ENCODE data around the gene SEPTIN2. TPM values are rescaled to one million over a fixed set of nuclear protein-coding genes. Genes with fewer than 3 reads are reported as not detected.

SEPTIN2 gene
- total RNA-seq, 1 experiment from 2014 or later = 500 TPM

- H3K9me2 ChIP-seq (ENCODE audit: insufficient read depth) = no peaks in the 10 kb centered on the region
- DNase-seq = no peak
- no TSS peak for BruUV-seq (replicated peaks)
- H3K27ac ChIP-seq = no peak overlapping the region
- no peaks in the 10 kb centered on the region for H3K9me3 ChIP-seq (ENCODE audit: insufficient read depth, low read depth)
- no peak overlapping the region for H3K4me2 ChIP-seq
- H3K4me1 ChIP-seq (replicated peaks; ENCODE audit: insufficient read depth) = no peaks in the 10 kb centered on the region; the same call in 1 of the 2 replicates
- intact Hi-C loops (cut with micrococcal nuclease; ENCODE audit: unreplicated experiment) = no loop called here
- H3F3A ChIP-seq (ENCODE audit: insufficient read depth, low read depth) = peaks cover 22% of the 10 kb centered on the region; the same call in 1 of the 2 replicates
- ChIA-PET CTCF (no interaction called here), POLR2A (ENCODE audit: unreplicated experiment) (no interaction called here)
- TF ChIP-seq CTCF (conservative IDR thresholded peaks at IDR 0.05) (no peak), EZH2 (IDR thresholded peaks at IDR 0.05; ENCODE audit: low read depth) (no peak)
- no peaks in the 10 kb centered on the region for H3K27me3 ChIP-seq (ENCODE audit: insufficient read depth, low read depth)
- no peak overlapping the region for H2AFZ ChIP-seq
- H3K36me3 ChIP-seq (ENCODE audit: low read depth) = peaks cover 6% of the 10 kb centered on the region; the same call in 1 of the 2 replicates
- no peak overlapping the region for H3K4me3 ChIP-seq
- H4K20me1 ChIP-seq (ENCODE audit: insufficient read depth) = peaks cover 94% of the 10 kb centered on the region
- H3K79me2 ChIP-seq (ENCODE audit: low read depth) = peaks cover 97% of the 10 kb centered on the region
These were observed 15.7 kb upstream of the SEPTIN2 start for GRCh38 chr2:241300000-241300399.

- peaks cover 5% of the 10 kb centered on the region; the same call in 1 of the 2 replicates for H3K36me3 ChIP-seq (ENCODE audit: low read depth)
- peaks cover 22% of the 10 kb centered on the region; the same call in 1 of the 2 replicates for H3F3A ChIP-seq (ENCODE audit: insufficient read depth, low read depth)
- H3K27ac ChIP-seq = peak overlapping the region; percentile 11; the same call in 1 of the 2 replicates
- peaks cover 96% of the 10 kb centered on the region for H4K20me1 ChIP-seq (ENCODE audit: insufficient read depth)
- no peaks in the 10 kb centered on the region for H3K9me3 ChIP-seq (ENCODE audit: insufficient read depth, low read depth)
- no peaks in the 10 kb centered on the region for H3K9me2 ChIP-seq (ENCODE audit: insufficient read depth)
- DNase-seq = no peak
- H3K4me1 ChIP-seq (replicated peaks; ENCODE audit: insufficient read depth) = no peaks in the 10 kb centered on the region; the same call in 1 of the 2 replicates
- BruUV-seq (replicated peaks) = no TSS peak
- POLR2A ChIA-PET (ENCODE audit: unreplicated experiment) = interaction anchor here (0.6 kb wide), 1 partner anchor 9 kb away, joined by 8 read pairs; no protein-coding TSS in a partner anchor
- CTCF ChIA-PET = no interaction called here
- intact Hi-C loops (cut with micrococcal nuclease; ENCODE audit: unreplicated experiment) = no loop called here
- no peak overlapping the region for H2AFZ ChIP-seq
- TF ChIP-seq EZH2 (IDR thresholded peaks at IDR 0.05; ENCODE audit: low read depth) = no peak
- TF ChIP-seq CTCF (conservative IDR thresholded peaks at IDR 0.05) = no peak
- peaks cover 97% of the 10 kb centered on the region for H3K79me2 ChIP-seq (ENCODE audit: low read depth)
- H3K27me3 ChIP-seq (ENCODE audit: insufficient read depth, low read depth) = no peaks in the 10 kb centered on the region
- no peak overlapping the region for H3K4me3 ChIP-seq
- H3K4me2 ChIP-seq = no peak overlapping the region
These were observed 13.6 kb upstream of the SEPTIN2 start for GRCh38 chr2:241302083-241302482.

- H3F3A ChIP-seq (ENCODE audit: insufficient read depth, low read depth) = peaks cover 22% of the 10 kb centered on the region; the same call in 1 of the 2 replicates
- no TSS peak for BruUV-seq (replicated peaks)
- DNase-seq = no peak
- H3K79me2 ChIP-seq (ENCODE audit: low read depth) = peaks cover 95% of the 10 kb centered on the region
- no peaks in the 10 kb centered on the region for H3K27me3 ChIP-seq (ENCODE audit: insufficient read depth, low read depth)
- POLR2A ChIA-PET (ENCODE audit: unreplicated experiment) = interaction anchor here (0.6 kb wide), 3 partner anchors 11 to 550 kb away, joined by 3 to 8 read pairs (median 3); no protein-coding TSS in a partner anchor
- 0 out of 2 replicates have a peak, but pooled peaks cover 2% of the 10 kb centered on the region for H3K36me3 ChIP-seq (ENCODE audit: low read depth)
- peak overlapping the region; percentile 11; the same call in 1 of the 2 replicates for H3K27ac ChIP-seq
- peaks cover 93% of the 10 kb centered on the region for H4K20me1 ChIP-seq (ENCODE audit: insufficient read depth)
- H3K4me2 ChIP-seq = no peak overlapping the region
- no peak for TF ChIP-seq EZH2 (IDR thresholded peaks at IDR 0.05; ENCODE audit: low read depth)
- TF ChIP-seq CTCF (conservative IDR thresholded peaks at IDR 0.05) = no peak
- H3K4me1 ChIP-seq (replicated peaks; ENCODE audit: insufficient read depth) = no peaks in the 10 kb centered on the region; the same call in 1 of the 2 replicates
- CTCF ChIA-PET = no interaction called here
- H2AFZ ChIP-seq = no peak overlapping the region
- H3K9me3 ChIP-seq (ENCODE audit: insufficient read depth, low read depth) = no peaks in the 10 kb centered on the region
- no peaks in the 10 kb centered on the region for H3K9me2 ChIP-seq (ENCODE audit: insufficient read depth)
- intact Hi-C loops (cut with micrococcal nuclease; ENCODE audit: unreplicated experiment) = no loop called here
- H3K4me3 ChIP-seq = no peak overlapping the region
These were observed 12.7 kb upstream of the SEPTIN2 start for GRCh38 chr2:241302759-241303651.
